Measurements from ENCODE around the gene SLIT3. TPM values are rescaled to one million over a fixed set of nuclear protein-coding genes. Genes with fewer than 3 reads are reported as not detected.
A peak's percentile ranks its signal among the peaks of the same experiment; 100 is the strongest.

Gene SLIT3
- total RNA-seq, 1 experiment from 2014 or later, result 0.10 TPM

- Histone ChIP-seq H3K9ac (ENCODE audit: low read length) (no peak overlapping the region), H3K27ac (ENCODE audit: low read depth, low read length) (no peak overlapping the region), H3K27me3 (ENCODE audit: insufficient read depth, low read length) (no peaks in the 10 kb centered on the region), H2AFZ (ENCODE audit: low read depth, low read length, poor library complexity, severe bottlenecking) (peak overlapping the region; percentile 68), H3K36me3 (ENCODE audit: control insufficient read depth in 1 of 2, insufficient read depth in 2 of 2, low read length in 2 of 2) (no peaks in the 10 kb centered on the region), H3K4me2 (ENCODE audit: low read length) (peak overlapping the region; percentile 80), H3K4me3 (replicated peaks in 1 of 2; ENCODE audit: low read depth in 1 of 2, low read length in 2 of 2) (peak overlapping the region in 1 of 2 experiments; percentile 33; a peak in 2 of 4 replicates), H3K9me3 (ENCODE audit: control insufficient read depth in 1 of 2, insufficient read depth in 1 of 2, low read depth in 1 of 2, low read length in 2 of 2) (no peaks in the 10 kb centered on the region), H3K79me2 (ENCODE audit: insufficient read depth, low read length) (no peaks in the 10 kb centered on the region), H3K9me2 (ENCODE audit: insufficient read depth) (no peaks in the 10 kb centered on the region), H4K20me1 (ENCODE audit: insufficient read depth) (no peaks in the 10 kb centered on the region), H3K4me1 (ENCODE audit: control insufficient read depth in 1 of 2, insufficient read depth in 2 of 2, low read length in 2 of 2) (peaks cover 6 to 21% of the 10 kb centered on the region in 2 experiments; a peak in 3 of 4 replicates)
- no TSS peak for BruUV-seq (replicated peaks)
- ChIA-PET CTCF (no interaction called here), POLR2A (no interaction called here), RAD21 (ENCODE audit: low non-redundant PET in 1 of 2, low total read pairs in 2 of 2, uncharacterized antibody in 2 of 2, unreplicated experiment in 2 of 2) (no interaction called here)
- intact Hi-C loops (cut with micrococcal nuclease), result no loop called here
- ATAC-seq (peak; percentile 91), DNase-seq (ENCODE audit: low read depth, low spot score) (peak; percentile 65)
- TF ChIP-seq YY1 (IDR thresholded peaks at IDR 0.05; ENCODE audit: extremely low read depth, insufficient replicate concordance, low read depth, low read length) (no peak), SIN3A (IDR thresholded peaks at IDR 0.05; ENCODE audit: low read depth) (no peak), JUND (IDR thresholded peaks at IDR 0.05) (peak; percentile 77), EZH2phosphoT487 (IDR thresholded peaks at IDR 0.05; ENCODE audit: borderline replicate concordance) (no peak), SRF (IDR thresholded peaks at IDR 0.05; ENCODE audit: low read depth) (no peak), CEBPB (IDR thresholded peaks at IDR 0.05; ENCODE audit: low read depth) (no peak), ZFX (IDR thresholded peaks at IDR 0.05) (no peak), POLR2AphosphoS5 (IDR thresholded peaks at IDR 0.05; ENCODE audit: low read depth, low read length) (peak; percentile 29; the same call in 1 of the 2 replicates), CBX3 (IDR thresholded peaks at IDR 0.05; ENCODE audit: low read depth) (0 out of 2 replicates have a peak, but pooled peaks have one; percentile 33), RAD21 (IDR thresholded peaks at IDR 0.05; ENCODE audit: low read depth) (no peak), ATF3 (IDR thresholded peaks at IDR 0.05) (no peak), FOSL1 (IDR thresholded peaks at IDR 0.05; ENCODE audit: low read depth) (peak; percentile 86), MAX (IDR thresholded peaks at IDR 0.05) (no peak), CTCF (IDR thresholded peaks at IDR 0.05 in 2 of 3, conservative IDR thresholded peaks at IDR 0.05 in 1 of 3; ENCODE audit: borderline replicate concordance in 1 of 3, insufficient read depth in 1 of 3, low read depth in 2 of 3, low read length in 2 of 3) (no peak), SP1 (IDR thresholded peaks at IDR 0.05; ENCODE audit: low read depth) (peak; percentile 56; the same call in 1 of the 2 replicates), ELF1 (IDR thresholded peaks at IDR 0.05; ENCODE audit: borderline replicate concordance, low read depth) (no peak; the same call in 1 of the 2 replicates), EGR1 (IDR thresholded peaks at IDR 0.05; ENCODE audit: low read depth) (no peak), POLR2A (IDR thresholded peaks at IDR 0.05; ENCODE audit: borderline replicate concordance, extremely low read depth, insufficient read depth, insufficient read length) (no peak), EZH2 (IDR thresholded peaks at IDR 0.05) (no peak), REST (IDR thresholded peaks at IDR 0.05; ENCODE audit: low read depth) (no peak), TCF7L2 (IDR thresholded peaks at IDR 0.05; ENCODE audit: borderline replicate concordance, extremely low read depth, insufficient read depth, insufficient read length) (no peak), ZNF274 (IDR thresholded peaks at IDR 0.05; ENCODE audit: low read depth, low read length) (no peak)
These were observed 588.5 kb downstream of the SLIT3 start for GRCh38 chr5:168712280-168712924.

Measured in HCT116 (cell line).